MM.1S (cell line): ENCODE results near the gene SLC22A1.

Experiments used
- DNase-seq: peaks from one replicate; pipeline ENCODE4 v3.0.0-alpha.2; 2015
- H2AFZ ChIP-seq: fragments of 300-600 bp; sonication (generic); 2 replicates; pipeline ENCODE4 v1.6.0; 2016; ENCODE audit warnings: antibody characterized with exemption, low read length
- H3F3A ChIP-seq: fragments of 300-600 bp; sonication (generic); 2 replicates; pipeline ENCODE4 v1.6.1; 2016; ENCODE audit warnings: mild to moderate bottlenecking, antibody characterized with exemption, low read length, moderate library complexity, mixed read lengths; ENCODE audit not compliant: insufficient read depth
- H3K27ac ChIP-seq: fragments of 300-600 bp; sonication (generic); 2 replicates; pipeline ENCODE4 v1.5.1; 2016; ENCODE audit warnings: mild to moderate bottlenecking, low read length
- H3K27me3 ChIP-seq: fragments of 300-600 bp; sonication (generic); replicated peaks from 2 replicates; pipeline ENCODE4 v1.6.0; 2016; ENCODE audit warnings: low read length; ENCODE audit not compliant: insufficient read depth
- H3K36me3 ChIP-seq: fragments of 300-600 bp; sonication (generic); replicated peaks from 2 replicates; pipeline ENCODE4 v1.6.1; 2016; ENCODE audit warnings: mild to moderate bottlenecking, low read length, mixed read lengths; ENCODE audit not compliant: insufficient read depth
- H3K4me1 ChIP-seq: fragments of 300-600 bp; sonication (generic); 2 replicates; pipeline ENCODE4 v1.6.1; 2016; ENCODE audit warnings: low read length, mixed read lengths
- H3K4me2 ChIP-seq: fragments of 300-600 bp; sonication (generic); 2 replicates; pipeline ENCODE4 v1.6.0; 2016; ENCODE audit warnings: low read depth, low read length
- H3K4me3 ChIP-seq: fragments of 300-600 bp; sonication (generic); 2 replicates; pipeline ENCODE4 v1.5.1; 2016; ENCODE audit warnings: low read length, mixed read lengths
- H3K79me2 ChIP-seq: fragments of 300-600 bp; sonication (generic); 2 replicates; pipeline ENCODE4 v1.6.1; 2016; ENCODE audit warnings: mixed run types, low read length, mixed read lengths
- H3K9ac ChIP-seq: fragments of 300-600 bp; sonication (generic); 2 replicates; pipeline ENCODE4 v1.6.1; 2016; ENCODE audit warnings: low read length, mixed read lengths
- H3K9me2 ChIP-seq: fragments of 300-600 bp; sonication (generic); replicated peaks from 2 replicates; pipeline ENCODE4 v1.6.1; 2016; ENCODE audit warnings: mild to moderate bottlenecking, low read length, mixed read lengths; ENCODE audit not compliant: insufficient read depth
- H3K9me3 ChIP-seq: fragments of 300-600 bp; sonication (generic); replicated peaks from 2 replicates; pipeline ENCODE4 v1.6.1; 2016; ENCODE audit warnings: mild to moderate bottlenecking, low read length, mixed read lengths; ENCODE audit not compliant: insufficient read depth
- H4K20me1 ChIP-seq: fragments of 300-600 bp; sonication (generic); 2 replicates; pipeline ENCODE4 v1.6.1; 2016; ENCODE audit warnings: mild to moderate bottlenecking, low read length, moderate library complexity, mixed read lengths; ENCODE audit not compliant: insufficient read depth
- CTCF ChIP-seq: fragments of 300-600 bp; sonication (generic); IDR thresholded peaks from 2 replicates; pipeline ENCODE4 v1.5.1; 2016; ENCODE audit warnings: antibody characterized with exemption, low read length, mixed read lengths
- EZH2 ChIP-seq: fragments of 300-600 bp; sonication (generic); optimal IDR thresholded peaks from 2 replicates; pipeline ENCODE3; 2017; ENCODE audit warnings: low read depth, mild to moderate bottlenecking, antibody characterized with exemption, low read length, mixed read lengths
- EZH2phosphoT487 ChIP-seq: fragments of 300-600 bp; sonication (generic); IDR thresholded peaks from 2 replicates; pipeline ENCODE4 v1.6.1; 2018; ENCODE audit warnings: antibody characterized with exemption, low read length

SLC22A1 gene

GRCh38 chr6:160203953-160204352 lies 82.3 kb downstream of the SLC22A1 start:
- Histone ChIP-seq H3K27me3 (no peaks in the 10 kb centered on the region), H3K4me2 (no peak overlapping the region), H4K20me1 (no peaks in the 10 kb centered on the region), H3K36me3 (no peaks in the 10 kb centered on the region), H3K27ac (no peak overlapping the region), H3K4me3 (no peak overlapping the region), H3K9me2 (no peaks in the 10 kb centered on the region), H3F3A (no peaks in the 10 kb centered on the region), H3K9me3 (no peaks in the 10 kb centered on the region), H3K4me1 (no peaks in the 10 kb centered on the region), H3K79me2 (no peaks in the 10 kb centered on the region), H2AFZ (no peak overlapping the region), H3K9ac (no peak overlapping the region)
- no peak for DNase-seq
- no peak for TF ChIP-seq EZH2phosphoT487
- no peak for TF ChIP-seq EZH2
- TF ChIP-seq CTCF: no peak

GRCh38 chr6:160204710-160205109 lies 83.1 kb downstream of the SLC22A1 start:
- Histone ChIP-seq H3K4me2 (no peak overlapping the region), H3K9me3 (no peaks in the 10 kb centered on the region), H3K9me2 (no peaks in the 10 kb centered on the region), H3K4me3 (no peak overlapping the region), H3K9ac (no peak overlapping the region), H3K79me2 (no peaks in the 10 kb centered on the region), H2AFZ (no peak overlapping the region), H3K27me3 (no peaks in the 10 kb centered on the region), H3F3A (no peaks in the 10 kb centered on the region), H3K4me1 (no peaks in the 10 kb centered on the region), H4K20me1 (no peaks in the 10 kb centered on the region), H3K36me3 (no peaks in the 10 kb centered on the region), H3K27ac (no peak overlapping the region)
- no peak for TF ChIP-seq EZH2
- no peak for TF ChIP-seq CTCF
- TF ChIP-seq EZH2phosphoT487: no peak
- DNase-seq: no peak

GRCh38 chr6:160207618-160208017 lies 86.0 kb downstream of the SLC22A1 start:
- no peaks in the 10 kb centered on the region for H4K20me1 ChIP-seq
- no peak for DNase-seq
- no peak overlapping the region for H3K4me2 ChIP-seq
- no peaks in the 10 kb centered on the region for H3K36me3 ChIP-seq
- H2AFZ ChIP-seq: no peak overlapping the region
- TF ChIP-seq EZH2 (no peak), EZH2phosphoT487 (no peak), CTCF (no peak)
- no peaks in the 10 kb centered on the region for H3F3A ChIP-seq
- no peaks in the 10 kb centered on the region for H3K27me3 ChIP-seq
- H3K4me1 ChIP-seq: no peaks in the 10 kb centered on the region
- no peak overlapping the region for H3K27ac ChIP-seq
- H3K79me2 ChIP-seq: no peaks in the 10 kb centered on the region
- no peak overlapping the region for H3K9ac ChIP-seq
- H3K4me3 ChIP-seq: no peak overlapping the region
- H3K9me3 ChIP-seq: no peaks in the 10 kb centered on the region
- no peaks in the 10 kb centered on the region for H3K9me2 ChIP-seq
